HepG2 (cell line): ENCODE results near the gene SRC. TPM values are rescaled to one million over a fixed set of nuclear protein-coding genes. Genes with fewer than 3 reads are reported as not detected.

ENCODE experiments used
- ARNTL ChIP-seq: sonication (generic); formaldehyde crosslinking; IDR thresholded peaks from 2 replicates; pipeline ENCODE4 v1.4.0; 2020; ENCODE audit warnings: mild to moderate bottlenecking, missing genetic modification reagents
- DNMT1 ChIP-seq: sonication (generic); formaldehyde crosslinking; IDR thresholded peaks from 2 replicates; pipeline ENCODE4 v1.5.1; 2020; ENCODE audit warnings: mild to moderate bottlenecking, missing genetic modification reagents
- ELF3 ChIP-seq: IDR thresholded peaks from 2 replicates; pipeline ENCODE4 v1.6.1; 2016; ENCODE audit warnings: missing genetic modification reagents, missing compliant biosample characterization
- ELF4 ChIP-seq: sonication (generic); formaldehyde crosslinking; IDR thresholded peaks from 2 replicates; pipeline ENCODE4 v1.5.0; 2020; ENCODE audit warnings: missing genetic modification reagents, mild to moderate bottlenecking, moderate library complexity, borderline replicate concordance
- GTF3A ChIP-seq: sonication (generic); formaldehyde crosslinking; conservative IDR thresholded peaks from 2 replicates; pipeline ENCODE4 v1.4.0; 2020; ENCODE audit warnings: mild to moderate bottlenecking, missing genetic modification reagents
- HOXA3 ChIP-seq: sonication (generic); formaldehyde crosslinking; IDR thresholded peaks from 2 replicates; pipeline ENCODE4 v1.5.0; 2020; ENCODE audit warnings: missing genetic modification reagents
- NAIF1 ChIP-seq: sonication (generic); formaldehyde crosslinking; IDR thresholded peaks from 2 replicates; pipeline ENCODE4 v1.5.0; 2020; ENCODE audit warnings: mild to moderate bottlenecking, missing genetic modification reagents, borderline replicate concordance
- PHF20 ChIP-seq: sonication (generic); formaldehyde crosslinking; IDR thresholded peaks from 2 replicates; pipeline ENCODE4 v1.5.0; 2020; ENCODE audit warnings: mild to moderate bottlenecking, missing genetic modification reagents
- PHF21A ChIP-seq: sonication (generic); formaldehyde crosslinking; IDR thresholded peaks from 2 replicates; pipeline ENCODE4 v1.5.0; 2020; ENCODE audit warnings: mild to moderate bottlenecking, missing genetic modification reagents
- PITX1 ChIP-seq: sonication (generic); formaldehyde crosslinking; IDR thresholded peaks from 2 replicates; pipeline ENCODE4 v1.5.1; 2020; ENCODE audit warnings: mild to moderate bottlenecking, missing genetic modification reagents
- RBAK ChIP-seq: sonication (generic); formaldehyde crosslinking; IDR thresholded peaks from 2 replicates; pipeline ENCODE4 v1.5.1; 2020; ENCODE audit warnings: mild to moderate bottlenecking, missing genetic modification reagents
- SIX4 ChIP-seq: sonication (generic); formaldehyde crosslinking; IDR thresholded peaks from 2 replicates; pipeline ENCODE4 v1.4.0; 2020; ENCODE audit warnings: missing genetic modification reagents
- TAF15 ChIP-seq: fragments of 200-400 bp; formaldehyde crosslinking; IDR thresholded peaks from one replicate; pipeline ENCODE4 v1.6.1; 2018; ENCODE audit warnings: mild to moderate bottlenecking, low read depth, low read length; ENCODE audit not compliant: poor library complexity, severe bottlenecking
- ZBTB7B ChIP-seq: sonication (generic); formaldehyde crosslinking; IDR thresholded peaks from 2 replicates; pipeline ENCODE4 v1.4.0; 2020; ENCODE audit warnings: missing genetic modification reagents
- ZIK1 ChIP-seq: sonication (generic); formaldehyde crosslinking; IDR thresholded peaks from 2 replicates; pipeline ENCODE4 v1.5.0; 2020; ENCODE audit warnings: mild to moderate bottlenecking, low read depth, missing genetic modification reagents, borderline replicate concordance
- ZNF136 ChIP-seq: sonication (generic); formaldehyde crosslinking; IDR thresholded peaks from 2 replicates; pipeline ENCODE4 v1.8.1; 2022; ENCODE audit warnings: low read depth, mild to moderate bottlenecking, moderate library complexity, missing genetic modification reagents
- ZNF160 ChIP-seq: sonication (generic); formaldehyde crosslinking; IDR thresholded peaks from 2 replicates; pipeline ENCODE4 v1.8.0; 2022; ENCODE audit warnings: mild to moderate bottlenecking, inconsistent platforms, missing genetic modification reagents
- ZNF33B ChIP-seq: sonication (generic); formaldehyde crosslinking; IDR thresholded peaks from 2 replicates; pipeline ENCODE4 v1.5.1; 2020; ENCODE audit warnings: mild to moderate bottlenecking, missing genetic modification reagents
- ZNF441 ChIP-seq: sonication (generic); formaldehyde crosslinking; IDR thresholded peaks from 2 replicates; pipeline ENCODE4 v1.7.0; 2021; ENCODE audit warnings: missing genetic modification reagents, borderline replicate concordance
- ZNF484 ChIP-seq: sonication (generic); formaldehyde crosslinking; IDR thresholded peaks from 2 replicates; pipeline ENCODE4 v1.5.1; 2020; ENCODE audit warnings: mild to moderate bottlenecking, low read depth, missing genetic modification reagents, borderline replicate concordance
- ZNF569 ChIP-seq: sonication (generic); formaldehyde crosslinking; IDR thresholded peaks from 2 replicates; pipeline ENCODE4 v1.5.0; 2020; ENCODE audit warnings: mild to moderate bottlenecking, missing genetic modification reagents, moderate library complexity, borderline replicate concordance
- ZNF614 ChIP-seq: IDR thresholded peaks from 2 replicates; pipeline ENCODE4 v1.6.1; 2018; ENCODE audit warnings: missing biosample characterization, missing genetic modification reagents, inconsistent platforms, borderline replicate concordance
- ZNF790 ChIP-seq: sonication (generic); formaldehyde crosslinking; IDR thresholded peaks from 2 replicates; pipeline ENCODE4 v1.8.0; 2022; ENCODE audit warnings: missing genetic modification reagents, mild to moderate bottlenecking, borderline replicate concordance
- ZSCAN30 ChIP-seq: sonication (generic); formaldehyde crosslinking; IDR thresholded peaks from 2 replicates; pipeline ENCODE4 v1.5.0; 2020; ENCODE audit warnings: mild to moderate bottlenecking, missing genetic modification reagents
- polyA plus RNA-seq, 8 experiments: library from polyadenylated mRNA; depleted of rRNA in 3 of 8; stranded (reverse) in 7 of 8; unstranded in 1 of 8; fragments of >200 nt; fragmentation: Illumina TruSeq in 4 of 8; extraction: Trizol in 4 of 8; gene quantifications; 2 replicates each; pipeline versions ENCODE4 v1.2.1 to v1.2.3, GENCODE V29; 2011 to 2016; ENCODE audit warnings: low read depth in 4 of 8, missing spikeins in 1 of 8, mixed read lengths in 1 of 8; ENCODE audit not compliant: insufficient read depth in 1 of 8
- total RNA-seq, 5 experiments: library from RNA; depleted of rRNA; stranded (reverse); fragments of >200 nt; fragmentation: Illumina TruSeq; extraction: Trizol; gene quantifications; 2 replicates each; pipeline ENCODE4 v1.2.3, GENCODE V29; 2016; ENCODE audit warnings: low read depth in 1 of 5
- TF ChIP-seq, protein P1 (sequence below), 2 experiments: sonication (generic) in 1 of 2; formaldehyde crosslinking in 1 of 2; IDR thresholded peaks; 2 replicates each; pipeline versions ENCODE4 v1.4.0 to v1.6.1; 2018 to 2020; ENCODE audit warnings: missing genetic modification reagents in 2 of 2, borderline replicate concordance in 1 of 2, low read depth in 1 of 2, mild to moderate bottlenecking in 1 of 2, missing biosample characterization in 1 of 2
- TF ChIP-seq, protein P2 (sequence below): sonication (generic); formaldehyde crosslinking; IDR thresholded peaks from 2 replicates; pipeline ENCODE4 v1.4.0; 2020; ENCODE audit warnings: mild to moderate bottlenecking, missing genetic modification reagents
- TF ChIP-seq, protein P3 (sequence below): sonication (generic); formaldehyde crosslinking; IDR thresholded peaks from 2 replicates; pipeline ENCODE4 v1.4.0; 2020; ENCODE audit warnings: missing genetic modification reagents

SRC gene
- total and polyA plus RNA-seq, 2 of the 13 experiments (the other 11 are each of a cell fraction or from before 2014, with no cell fraction given) = 54.7 to 192 TPM

DNA sequence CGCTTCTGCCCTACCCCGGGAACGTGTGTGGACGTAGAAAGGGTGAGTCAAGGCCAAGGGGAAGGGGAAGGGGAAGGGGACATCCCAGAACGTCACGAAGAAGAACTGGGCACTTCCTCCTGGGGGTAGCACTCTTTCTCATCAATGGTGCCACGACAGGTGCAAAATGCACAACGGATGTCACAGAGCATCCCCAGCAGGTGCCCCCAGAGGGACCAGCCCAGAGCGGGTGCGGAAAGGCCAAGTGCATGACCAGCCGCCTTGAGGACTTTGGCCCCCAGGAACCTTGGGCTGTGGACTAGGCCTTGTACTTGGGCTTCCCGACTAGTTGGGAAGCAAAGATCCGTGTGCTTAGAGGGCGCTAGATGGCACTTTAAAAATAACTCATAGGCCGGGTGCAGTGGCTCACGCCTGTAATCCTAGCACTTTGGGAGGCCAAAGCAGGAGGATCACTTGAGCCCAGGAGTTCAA is 12.1 kb upstream of the SRC start (continued):
- TF ChIP-seq, protein P1, sequence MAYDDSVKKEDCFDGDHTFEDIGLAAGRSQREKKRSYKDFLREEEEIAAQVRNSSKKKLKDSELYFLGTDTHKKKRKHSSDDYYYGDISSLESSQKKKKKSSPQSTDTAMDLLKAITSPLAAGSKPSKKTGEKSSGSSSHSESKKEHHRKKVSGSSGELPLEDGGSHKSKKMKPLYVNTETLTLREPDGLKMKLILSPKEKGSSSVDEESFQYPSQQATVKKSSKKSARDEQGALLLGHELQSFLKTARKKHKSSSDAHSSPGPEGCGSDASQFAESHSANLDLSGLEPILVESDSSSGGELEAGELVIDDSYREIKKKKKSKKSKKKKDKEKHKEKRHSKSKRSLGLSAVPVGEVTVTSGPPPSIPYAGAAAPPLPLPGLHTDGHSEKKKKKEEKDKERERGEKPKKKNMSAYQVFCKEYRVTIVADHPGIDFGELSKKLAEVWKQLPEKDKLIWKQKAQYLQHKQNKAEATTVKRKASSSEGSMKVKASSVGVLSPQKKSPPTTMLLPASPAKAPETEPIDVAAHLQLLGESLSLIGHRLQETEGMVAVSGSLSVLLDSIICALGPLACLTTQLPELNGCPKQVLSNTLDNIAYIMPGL (CRISPR knock-in tag; IDR thresholded peaks at IDR 0.05; ENCODE audit: borderline replicate concordance in 1 of 2, low read depth in 1 of 2) = peak in 1 of 2 experiments; percentile 64; a peak in 3 of 4 replicates
- TF ChIP-seq ZSCAN30 (CRISPR knock-in tag) (no peak), ZNF441 (peak; percentile 52; the same call in 1 of the 2 replicates), HOXA3 (CRISPR knock-in tag) (peak; percentile 70), ARNTL (CRISPR knock-in tag) (no peak), PHF20 (CRISPR knock-in tag) (peak; percentile 42; the same call in 1 of the 2 replicates), ZNF790 (CRISPR knock-in tag) (no peak), RBAK (CRISPR knock-in tag) (no peak), ZNF569 (CRISPR knock-in tag) (no peak), ZNF136 (CRISPR knock-in tag) (no peak), ELF4 (CRISPR knock-in tag) (no peak), ZIK1 (CRISPR knock-in tag) (no peak), ZNF614 (CRISPR knock-in tag) (no peak), GTF3A (CRISPR knock-in tag) (no peak), ZBTB7B (CRISPR knock-in tag) (peak; percentile 70), ZNF484 (no peak), ELF3 (CRISPR knock-in tag) (no peak), NAIF1 (CRISPR knock-in tag) (no peak), PITX1 (CRISPR knock-in tag) (peak; percentile 69), DNMT1 (CRISPR knock-in tag) (0 out of 2 replicates have a peak, but pooled peaks have one; percentile 76), ZNF33B (0 out of 2 replicates have a peak, but pooled peaks have one; percentile 55), TAF15 (no peak), SIX4 (CRISPR knock-in tag) (no peak), PHF21A (CRISPR knock-in tag) (peak; percentile 63), ZNF160 (CRISPR knock-in tag) (no peak)
- TF ChIP-seq, protein P2, sequence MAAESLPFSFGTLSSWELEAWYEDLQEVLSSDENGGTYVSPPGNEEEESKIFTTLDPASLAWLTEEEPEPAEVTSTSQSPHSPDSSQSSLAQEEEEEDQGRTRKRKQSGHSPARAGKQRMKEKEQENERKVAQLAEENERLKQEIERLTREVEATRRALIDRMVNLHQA (CRISPR knock-in tag) = no peak
- TF ChIP-seq, protein P3, sequence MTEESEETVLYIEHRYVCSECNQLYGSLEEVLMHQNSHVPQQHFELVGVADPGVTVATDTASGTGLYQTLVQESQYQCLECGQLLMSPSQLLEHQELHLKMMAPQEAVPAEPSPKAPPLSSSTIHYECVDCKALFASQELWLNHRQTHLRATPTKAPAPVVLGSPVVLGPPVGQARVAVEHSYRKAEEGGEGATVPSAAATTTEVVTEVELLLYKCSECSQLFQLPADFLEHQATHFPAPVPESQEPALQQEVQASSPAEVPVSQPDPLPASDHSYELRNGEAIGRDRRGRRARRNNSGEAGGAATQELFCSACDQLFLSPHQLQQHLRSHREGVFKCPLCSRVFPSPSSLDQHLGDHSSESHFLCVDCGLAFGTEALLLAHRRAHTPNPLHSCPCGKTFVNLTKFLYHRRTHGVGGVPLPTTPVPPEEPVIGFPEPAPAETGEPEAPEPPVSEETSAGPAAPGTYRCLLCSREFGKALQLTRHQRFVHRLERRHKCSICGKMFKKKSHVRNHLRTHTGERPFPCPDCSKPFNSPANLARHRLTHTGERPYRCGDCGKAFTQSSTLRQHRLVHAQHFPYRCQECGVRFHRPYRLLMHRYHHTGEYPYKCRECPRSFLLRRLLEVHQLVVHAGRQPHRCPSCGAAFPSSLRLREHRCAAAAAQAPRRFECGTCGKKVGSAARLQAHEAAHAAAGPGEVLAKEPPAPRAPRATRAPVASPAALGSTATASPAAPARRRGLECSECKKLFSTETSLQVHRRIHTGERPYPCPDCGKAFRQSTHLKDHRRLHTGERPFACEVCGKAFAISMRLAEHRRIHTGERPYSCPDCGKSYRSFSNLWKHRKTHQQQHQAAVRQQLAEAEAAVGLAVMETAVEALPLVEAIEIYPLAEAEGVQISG (CRISPR knock-in tag) = no peak; the same call in 1 of the 2 replicates
